Kidney epithelial cell (primary cell): ENCODE data around the gene NFATC4. TPM values are rescaled to one million over a fixed set of nuclear protein-coding genes. Genes with fewer than 3 reads are reported as not detected.
"Not testable (repeated sequence)": the region's sequence is repeated elsewhere in the genome, so short reads cannot be mapped to it uniquely, and the experiment has no call there.

Experiments
- DNase-seq: peaks from one replicate; pipeline ENCODE4 v3.0.0-alpha.2; 2010; ENCODE audit warnings: low read depth
- H3K27me3 ChIP-seq: 2 replicates; pipeline ENCODE4 v1.6.0; 2011; ENCODE audit warnings: low read length; ENCODE audit not compliant: control insufficient read depth, insufficient read depth
- H3K36me3 ChIP-seq: 2 replicates; pipeline ENCODE4 v1.5.1; 2011; ENCODE audit warnings: low read length; ENCODE audit not compliant: control insufficient read depth, insufficient read depth
- H3K4me3 ChIP-seq: 2 replicates; pipeline ENCODE4 v1.5.1; 2011; ENCODE audit warnings: low read depth, mild to moderate bottlenecking, control low read depth, low read length
- total RNA-seq: library from RNA; depleted of rRNA; stranded (reverse); fragments of >200 nt; gene quantifications from 2 replicates; pipeline ENCODE4 v1.2.3, GENCODE V29; 2015
- TF ChIP-seq, protein P1 (sequence below): IDR thresholded peaks from 2 replicates; pipeline ENCODE4 v1.5.1; 2011; ENCODE audit warnings: mild to moderate bottlenecking, moderate library complexity, low read length, control low read depth, inconsistent platforms; ENCODE audit not compliant: insufficient read depth, poor library complexity, severe bottlenecking

Gene NFATC4
- total RNA-seq, 1 donor from 2014 or later = 8.0 TPM

DNA sequence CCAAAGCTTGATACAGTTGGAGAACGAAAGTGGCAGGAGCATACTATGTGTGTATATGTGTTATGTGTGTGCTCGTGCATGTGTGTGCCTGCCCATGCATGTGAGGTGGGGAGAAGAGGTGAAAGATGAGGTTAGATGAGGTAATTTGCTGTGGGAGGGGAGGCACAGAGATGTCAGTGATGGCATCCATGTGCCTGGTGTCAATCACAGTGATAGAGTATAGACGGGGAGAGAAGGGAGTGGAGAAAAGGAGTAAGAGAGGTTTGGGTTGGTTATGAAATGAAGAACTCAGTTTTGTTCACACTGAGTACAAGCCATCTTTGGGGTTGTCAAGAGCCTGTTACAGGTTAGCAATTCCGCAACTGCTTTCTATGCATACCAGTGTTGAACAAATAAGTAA lies 16.2 kb downstream of the NFATC4 start:
- TF ChIP-seq, protein P1, sequence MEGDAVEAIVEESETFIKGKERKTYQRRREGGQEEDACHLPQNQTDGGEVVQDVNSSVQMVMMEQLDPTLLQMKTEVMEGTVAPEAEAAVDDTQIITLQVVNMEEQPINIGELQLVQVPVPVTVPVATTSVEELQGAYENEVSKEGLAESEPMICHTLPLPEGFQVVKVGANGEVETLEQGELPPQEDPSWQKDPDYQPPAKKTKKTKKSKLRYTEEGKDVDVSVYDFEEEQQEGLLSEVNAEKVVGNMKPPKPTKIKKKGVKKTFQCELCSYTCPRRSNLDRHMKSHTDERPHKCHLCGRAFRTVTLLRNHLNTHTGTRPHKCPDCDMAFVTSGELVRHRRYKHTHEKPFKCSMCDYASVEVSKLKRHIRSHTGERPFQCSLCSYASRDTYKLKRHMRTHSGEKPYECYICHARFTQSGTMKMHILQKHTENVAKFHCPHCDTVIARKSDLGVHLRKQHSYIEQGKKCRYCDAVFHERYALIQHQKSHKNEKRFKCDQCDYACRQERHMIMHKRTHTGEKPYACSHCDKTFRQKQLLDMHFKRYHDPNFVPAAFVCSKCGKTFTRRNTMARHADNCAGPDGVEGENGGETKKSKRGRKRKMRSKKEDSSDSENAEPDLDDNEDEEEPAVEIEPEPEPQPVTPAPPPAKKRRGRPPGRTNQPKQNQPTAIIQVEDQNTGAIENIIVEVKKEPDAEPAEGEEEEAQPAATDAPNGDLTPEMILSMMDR = no peak
- DNase-seq = no peak
- H3K4me3 ChIP-seq = no peak overlapping the region

DNA sequence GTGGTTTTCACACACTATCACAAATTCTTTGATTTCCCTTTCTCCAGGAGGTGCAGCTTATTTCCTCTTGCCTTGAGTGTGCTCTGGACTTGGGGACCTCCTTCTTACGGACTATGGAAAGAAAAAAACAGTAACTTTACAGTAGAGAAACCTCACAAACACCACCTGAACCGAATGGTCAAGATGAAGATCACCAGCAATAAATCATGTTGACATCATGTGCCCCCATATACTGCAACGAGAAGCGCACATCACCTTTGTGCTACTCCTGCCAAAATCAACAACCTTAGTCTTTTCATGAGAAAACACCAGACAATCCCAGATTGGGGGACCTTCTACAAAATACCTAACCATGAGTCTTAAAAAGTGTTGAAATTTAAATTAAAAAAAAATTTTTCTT lies 17.5 kb downstream of the NFATC4 start:
- TF ChIP-seq, protein P1 = no peak
- DNase-seq = no peak

More for the DNA sequence above, 16.2 kb downstream of the NFATC4 start:
- Histone ChIP-seq H3K36me3 (no peaks in the 10 kb centered on the region), H3K27me3 (peaks cover 2% of the 10 kb centered on the region)

DNA sequence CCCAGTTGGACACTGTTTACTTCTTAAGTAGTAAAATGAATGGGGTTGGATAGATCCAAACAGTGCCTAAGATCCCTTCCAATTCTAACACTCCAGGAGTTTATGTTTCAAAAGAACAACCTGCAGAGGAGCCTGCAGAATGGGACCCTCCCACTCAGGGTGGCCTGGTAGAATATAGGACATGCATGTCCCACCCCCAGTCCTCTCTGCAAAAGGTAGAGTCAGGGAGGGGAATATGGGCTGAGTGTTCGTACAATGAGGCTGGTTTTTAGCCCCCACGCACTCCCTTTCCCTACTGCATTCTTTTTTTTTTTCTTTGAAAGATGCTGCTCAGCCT lies 19.0 kb downstream of the NFATC4 start:
- TF ChIP-seq, protein P1 = no peak
- H3K27me3 ChIP-seq = peaks cover 2% of the 10 kb centered on the region
- no peak for DNase-seq
- no peaks in the 10 kb centered on the region for H3K36me3 ChIP-seq
- no peak overlapping the region for H3K4me3 ChIP-seq

More for the DNA sequence above, 17.5 kb downstream of the NFATC4 start:
- Histone ChIP-seq H3K27me3 (peaks cover 2% of the 10 kb centered on the region), H3K4me3 (no peak overlapping the region), H3K36me3 (no peaks in the 10 kb centered on the region)

DNA sequence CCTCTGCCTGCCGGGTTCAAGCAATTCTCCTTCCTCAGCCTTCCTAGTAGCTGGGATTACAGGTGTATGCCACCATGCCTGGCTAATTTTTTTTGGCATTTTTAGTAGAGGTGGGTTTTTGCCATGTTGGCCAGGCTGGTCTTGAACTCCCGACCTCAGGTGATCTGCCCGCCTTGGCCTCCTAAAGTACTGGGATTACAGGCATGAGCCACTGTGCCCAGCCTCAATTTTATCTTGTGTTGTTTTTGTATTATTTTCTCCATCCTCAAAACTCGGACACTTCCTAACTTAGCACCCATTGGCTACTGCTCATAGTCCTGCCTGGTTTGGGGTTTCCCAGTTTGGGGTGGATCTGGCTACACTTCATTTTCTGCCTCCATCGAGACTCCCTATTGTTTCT lies 19.6 kb downstream of the NFATC4 start:
- H3K4me3 ChIP-seq, H3K27me3 ChIP-seq, H3K36me3 ChIP-seq, DNase-seq: not testable (repeated sequence)

DNA sequence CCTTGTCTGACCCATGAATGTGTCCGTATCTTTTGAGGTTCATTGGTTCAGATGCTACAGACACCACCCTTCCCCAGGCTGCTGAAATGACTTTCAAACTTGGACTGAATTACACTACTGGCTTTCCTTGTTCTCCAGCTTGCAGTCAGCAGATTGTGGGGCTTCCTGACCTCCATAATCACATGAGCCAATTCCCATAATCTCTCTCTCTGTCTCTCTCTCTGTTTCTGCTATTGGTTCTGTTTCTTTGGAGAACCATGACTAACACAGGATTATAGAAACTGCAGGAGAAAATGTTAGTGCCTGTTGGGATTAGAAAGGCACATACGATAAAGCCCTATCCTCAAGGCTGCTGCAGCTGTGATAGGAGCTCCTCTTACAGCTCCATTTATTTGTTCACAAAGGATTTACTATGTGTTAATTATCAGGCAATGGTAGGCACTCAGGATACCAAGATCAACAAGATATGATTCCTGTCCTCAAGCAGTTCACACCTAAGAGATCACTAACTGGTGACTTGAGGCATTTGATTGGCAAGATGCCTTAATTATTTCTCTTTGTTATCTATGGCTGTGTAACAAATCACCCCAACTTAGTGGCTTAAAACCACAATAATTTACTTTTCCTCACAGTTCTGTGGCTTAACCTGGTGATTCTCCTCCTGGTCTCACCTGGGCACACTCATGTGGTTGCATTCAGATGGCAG lies 20.6 kb downstream of the NFATC4 start:
- H3K4me3 ChIP-seq = no peak overlapping the region
- H3K36me3 ChIP-seq = no peaks in the 10 kb centered on the region
- H3K27me3 ChIP-seq = peaks cover 2% of the 10 kb centered on the region
- TF ChIP-seq, protein P1 = no peak
- DNase-seq = no peak

DNA sequence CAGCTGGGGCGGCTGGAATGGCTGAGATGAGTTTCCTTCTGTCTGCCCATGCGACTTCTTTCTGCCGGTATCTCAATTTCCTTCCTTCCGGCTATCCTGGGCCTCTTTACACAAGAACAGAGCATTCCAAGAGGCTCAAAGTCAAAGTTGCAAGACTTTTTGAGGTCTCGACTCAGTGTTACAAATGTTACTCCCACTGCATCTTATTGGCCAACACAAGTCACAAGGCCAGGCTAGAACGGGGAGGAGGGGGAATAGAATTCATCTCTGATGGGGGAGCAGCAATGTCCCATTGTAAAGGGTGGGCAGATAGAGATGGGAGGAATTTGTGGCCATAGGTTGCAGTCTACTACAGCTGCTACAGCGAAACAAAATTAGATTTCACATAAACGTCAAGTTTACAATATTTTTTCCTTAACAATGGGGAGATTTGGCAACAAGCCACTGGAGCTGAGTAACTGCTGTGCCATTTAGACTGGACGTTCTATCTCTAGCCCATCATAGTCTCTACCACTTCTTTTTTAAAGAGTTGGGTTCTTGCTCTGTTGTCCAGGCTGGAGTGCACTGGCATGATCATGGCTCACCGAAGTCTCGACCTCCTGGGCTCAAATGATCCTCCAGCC lies 21.4 kb downstream of the NFATC4 start:
- TF ChIP-seq, protein P1 = no peak
- Histone ChIP-seq H3K4me3 (no peak overlapping the region), H3K36me3 (no peaks in the 10 kb centered on the region), H3K27me3 (no peaks in the 10 kb centered on the region)
- no peak for DNase-seq
